Lower leg skin (tissue), 3 donors: Measurements from ENCODE around the gene MRPS18C.

Experiments used
- CTCF ChIP-seq, 3 donors: fragments of 450-650 bp; IDR thresholded peaks; one replicate each; pipeline ENCODE4 v1.5.1; 2016; ENCODE audit warnings: antibody characterized with exemption in 3 of 3, mild to moderate bottlenecking in 3 of 3, moderate library complexity in 2 of 3
- POLR2A ChIP-seq, 2 donors: fragments of 450-650 bp; IDR thresholded peaks; one replicate each; pipeline ENCODE4 v1.6.1; 2016 to 2017; ENCODE audit warnings: antibody characterized with exemption in 2 of 2, mild to moderate bottlenecking in 1 of 2, moderate library complexity in 1 of 2

- no peak for TF ChIP-seq CTCF (IDR thresholded peaks at IDR 0.05)
- no peak for TF ChIP-seq POLR2A (IDR thresholded peaks at IDR 0.05)
Observed at GRCh38 chr4:83498187-83498586, 42.3 kb downstream of the MRPS18C start.
